Activated CD8-positive, alpha-beta memory T cell treated with anti-CD3 and anti-CD28 coated beads for 4 hours (primary cell): ENCODE data around the gene SIRPG.

ENCODE experiments used
- DNase-seq, 2 donors: peaks; one replicate each; pipeline ENCODE4 v3.0.0-alpha.2; 2020; ENCODE audit warnings: low read depth in 2 of 2

SIRPG gene

DNA sequence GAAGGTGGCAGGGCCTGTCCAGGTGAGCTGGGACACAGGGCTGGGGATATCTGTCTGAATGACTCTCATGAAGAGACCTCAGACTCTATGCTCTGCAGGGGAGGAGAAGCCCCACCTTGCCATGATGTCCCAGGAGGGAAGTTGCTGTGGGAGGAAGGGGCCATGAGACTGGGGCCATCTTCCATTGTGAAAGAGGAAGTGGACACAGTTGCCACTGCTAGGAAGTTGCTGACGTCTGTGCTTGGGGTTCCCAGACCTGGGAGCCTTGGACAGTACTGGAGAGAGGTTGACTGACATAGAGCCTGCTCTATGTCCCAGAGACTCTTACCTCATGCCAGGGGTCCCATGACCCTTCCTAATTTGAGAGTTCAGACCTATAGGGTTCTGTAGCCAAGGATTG lies 62.2 kb downstream of the SIRPG start:
- DNase-seq, result no peak

DNA sequence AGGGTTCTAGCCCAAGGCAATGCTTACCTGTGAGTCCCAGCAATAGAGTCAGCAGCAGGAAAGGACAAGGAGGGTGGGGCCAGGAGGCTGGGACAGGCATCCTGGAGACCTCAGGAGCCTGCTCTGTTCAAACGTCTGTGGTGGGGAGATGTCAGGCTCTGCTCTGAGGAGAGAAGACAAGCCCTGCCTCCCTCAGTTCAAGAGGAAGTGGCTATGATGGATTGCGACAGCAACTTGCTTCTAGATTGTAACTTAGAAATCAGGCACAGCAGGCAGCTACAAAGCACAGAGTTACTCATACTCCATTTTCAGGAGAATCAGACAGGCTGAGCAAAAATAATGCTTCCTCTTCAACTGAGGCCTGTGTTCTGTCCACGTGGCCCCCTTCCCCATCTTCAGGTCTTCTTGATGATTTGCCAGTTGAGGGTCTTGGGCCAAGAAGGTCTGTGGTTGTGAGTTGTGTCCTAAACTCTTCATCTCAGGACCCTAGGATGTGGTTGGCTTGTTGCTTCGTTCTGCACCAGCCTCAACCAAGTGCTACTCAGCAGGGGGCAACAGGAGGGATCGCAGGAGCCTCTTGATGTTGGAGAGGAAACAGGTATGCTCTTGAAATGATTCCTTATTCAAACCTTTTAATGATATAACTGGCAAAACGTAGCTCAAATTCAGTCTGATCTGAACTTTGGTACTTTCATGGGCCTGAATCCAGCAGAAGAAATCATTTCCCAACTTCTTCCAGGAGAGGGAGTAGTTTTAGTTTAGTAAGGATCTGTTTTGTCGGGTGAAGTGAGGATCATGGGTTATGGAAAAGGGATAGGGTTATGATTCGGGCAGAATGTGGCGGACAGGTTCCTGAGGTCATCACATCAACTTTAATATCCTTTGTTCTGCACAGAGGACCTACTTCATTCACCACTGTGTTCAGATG lies 68.8 kb downstream of the SIRPG start:
- DNase-seq, result no peak

DNA sequence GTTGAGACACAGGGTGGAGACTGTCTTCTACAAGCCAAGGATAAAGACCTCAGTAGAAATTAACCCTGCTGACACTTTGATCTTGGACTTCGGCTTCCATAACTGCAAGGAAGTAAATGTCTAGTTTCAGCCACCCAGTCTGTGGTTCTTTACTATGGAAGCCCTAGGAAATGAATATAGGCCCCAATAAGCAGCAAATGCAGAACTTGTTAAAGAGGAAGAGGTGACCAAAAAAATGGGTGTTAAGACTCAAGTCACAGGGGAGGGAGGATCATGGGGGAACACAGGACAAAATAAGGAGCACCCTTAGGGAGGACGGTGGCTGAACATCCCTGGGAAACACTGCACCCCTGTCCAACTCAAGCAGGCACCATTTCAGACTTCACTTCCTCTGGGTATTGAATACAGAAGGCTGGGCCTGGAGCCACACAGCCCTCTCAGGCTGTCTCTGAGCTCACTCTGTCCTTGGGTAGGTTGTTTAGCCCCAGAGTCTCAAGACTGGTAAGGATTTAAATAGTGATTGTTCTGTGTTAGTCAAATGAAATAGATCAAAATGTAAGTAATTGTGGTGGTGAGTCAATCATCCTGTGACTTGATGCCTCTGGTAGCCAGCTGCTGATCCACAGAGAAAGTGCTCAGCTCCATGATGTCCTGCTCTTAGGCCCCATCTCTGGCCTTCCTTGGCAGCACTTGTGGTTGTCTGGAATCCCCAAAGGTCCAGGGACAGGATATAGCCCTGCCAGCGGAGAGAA lies 69.6 kb downstream of the SIRPG start:
- DNase-seq, result no peak

DNA sequence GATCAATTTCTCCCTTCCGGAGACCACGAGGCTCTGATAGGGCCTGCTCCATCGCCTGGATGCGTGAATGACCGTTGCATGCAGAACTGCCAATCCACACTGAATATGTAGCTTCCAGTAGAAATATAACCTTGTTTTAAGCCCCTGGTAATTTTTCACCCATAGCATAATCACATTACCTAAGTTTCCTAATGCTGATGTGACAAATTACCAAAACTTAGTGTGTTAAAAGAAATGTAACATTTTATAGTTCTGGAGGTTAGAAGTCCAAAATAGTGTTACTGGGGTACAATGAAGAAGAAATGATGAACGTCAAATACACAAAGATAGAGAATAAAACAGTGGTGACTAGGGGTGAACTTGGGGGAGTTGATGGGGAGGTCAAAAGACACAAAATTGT lies 78.1 kb downstream of the SIRPG start:
- no peak for DNase-seq
